Fibroblast of villous mesenchyme (primary cell): ENCODE results near the gene CYP17A1. TPM values are rescaled to one million over a fixed set of nuclear protein-coding genes. Genes with fewer than 3 reads are reported as not detected.
"Not testable (repeated sequence)": the region's sequence is repeated elsewhere in the genome, so short reads cannot be mapped to it uniquely, and the experiment has no call there.

Source experiments
- DNase-seq: peaks from one replicate; pipeline ENCODE4 v3.0.0-alpha.2; 2010; ENCODE audit warnings: low read depth
- H3K4me3 ChIP-seq: 2 replicates; pipeline ENCODE4 v1.5.1; 2011; ENCODE audit warnings: low read depth, mild to moderate bottlenecking, low read length
- total RNA-seq: library from RNA; depleted of rRNA; stranded (reverse); fragments of >200 nt; gene quantifications from 2 replicates; pipeline ENCODE4 v1.2.3, GENCODE V29; 2012
- TF ChIP-seq, protein P1 (sequence below): IDR thresholded peaks from 2 replicates; pipeline ENCODE4 v1.5.1; 2012; ENCODE audit warnings: low read depth, mild to moderate bottlenecking, low read length; ENCODE audit not compliant: insufficient read depth

The CYP17A1 gene
- total RNA-seq, 1 donor, result not detected

DNA sequence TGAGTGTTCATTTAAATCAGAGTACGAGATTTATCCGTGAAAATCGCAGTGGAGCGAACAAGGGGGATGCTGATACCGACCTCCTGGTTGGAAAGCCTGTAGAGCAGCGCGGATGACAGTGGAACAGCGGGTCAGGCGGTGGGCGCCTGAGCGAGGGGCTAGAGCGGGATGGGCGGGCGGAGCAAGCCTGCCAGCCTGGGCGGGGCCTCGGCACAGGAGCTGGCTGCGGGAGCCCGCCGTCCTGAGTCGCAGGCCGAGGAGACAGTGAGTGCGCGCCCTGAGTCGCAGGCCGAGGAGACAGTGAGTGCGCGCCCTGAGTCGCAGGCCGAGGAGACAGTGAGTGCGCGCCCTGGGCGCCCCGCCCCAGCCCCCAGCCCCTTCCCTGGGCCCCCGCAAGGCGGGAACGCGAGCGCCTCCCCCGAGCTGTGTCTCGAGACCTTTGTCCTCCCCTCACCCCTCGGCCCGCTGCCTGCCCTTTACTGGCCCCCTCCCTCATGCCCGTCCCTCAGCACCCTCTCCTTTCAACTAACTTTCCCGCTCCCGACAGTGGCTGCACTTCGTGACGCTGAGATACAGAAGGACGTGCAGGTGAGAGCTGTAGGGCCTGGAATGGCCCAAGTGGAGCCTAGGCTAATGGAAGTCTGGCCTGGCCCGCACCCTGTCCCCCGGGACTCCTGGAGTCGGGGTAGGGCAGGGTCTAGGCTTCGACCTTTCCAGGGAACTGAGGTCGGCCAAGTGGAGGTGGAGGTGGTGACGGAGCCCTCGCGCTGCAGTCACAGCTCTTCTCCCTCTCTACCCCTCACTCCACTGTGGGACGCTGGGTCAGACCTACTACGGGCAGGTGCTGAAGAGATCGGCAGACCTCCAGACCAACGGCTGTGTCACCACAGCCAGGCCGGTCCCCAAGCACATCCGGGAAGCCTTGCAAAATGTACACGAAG lies 32.3 kb upstream of the CYP17A1 start, which contains the start of gene AS3MT:
Gene AS3MT, plus strand, starts transcription at position 213 of the 941 bp plus-strand sequence. Its CDS starts 123 bp downstream, at position 336.
- peak within 1 kb of the TSS; percentile 59 for H3K4me3 ChIP-seq
- TF ChIP-seq, protein P1, sequence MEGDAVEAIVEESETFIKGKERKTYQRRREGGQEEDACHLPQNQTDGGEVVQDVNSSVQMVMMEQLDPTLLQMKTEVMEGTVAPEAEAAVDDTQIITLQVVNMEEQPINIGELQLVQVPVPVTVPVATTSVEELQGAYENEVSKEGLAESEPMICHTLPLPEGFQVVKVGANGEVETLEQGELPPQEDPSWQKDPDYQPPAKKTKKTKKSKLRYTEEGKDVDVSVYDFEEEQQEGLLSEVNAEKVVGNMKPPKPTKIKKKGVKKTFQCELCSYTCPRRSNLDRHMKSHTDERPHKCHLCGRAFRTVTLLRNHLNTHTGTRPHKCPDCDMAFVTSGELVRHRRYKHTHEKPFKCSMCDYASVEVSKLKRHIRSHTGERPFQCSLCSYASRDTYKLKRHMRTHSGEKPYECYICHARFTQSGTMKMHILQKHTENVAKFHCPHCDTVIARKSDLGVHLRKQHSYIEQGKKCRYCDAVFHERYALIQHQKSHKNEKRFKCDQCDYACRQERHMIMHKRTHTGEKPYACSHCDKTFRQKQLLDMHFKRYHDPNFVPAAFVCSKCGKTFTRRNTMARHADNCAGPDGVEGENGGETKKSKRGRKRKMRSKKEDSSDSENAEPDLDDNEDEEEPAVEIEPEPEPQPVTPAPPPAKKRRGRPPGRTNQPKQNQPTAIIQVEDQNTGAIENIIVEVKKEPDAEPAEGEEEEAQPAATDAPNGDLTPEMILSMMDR, result no peak
- no peak for DNase-seq

DNA sequence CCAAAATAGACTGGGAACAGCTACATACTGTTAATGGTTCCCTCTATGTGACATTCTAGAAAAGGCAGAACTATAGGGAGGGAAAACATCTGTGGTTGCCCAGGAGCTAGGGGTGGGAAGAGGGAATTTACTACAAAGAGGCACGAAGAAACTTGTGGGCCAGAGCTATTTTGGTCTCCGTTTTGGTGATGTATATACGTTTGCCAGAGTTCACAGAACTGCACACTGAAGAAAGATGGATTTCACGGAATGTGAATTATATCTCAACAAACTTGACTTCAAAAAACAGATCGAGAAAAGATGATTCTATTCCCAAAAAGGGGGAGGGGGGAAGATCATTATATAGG lies 31.7 kb upstream of the CYP17A1 start:
- no peak for DNase-seq
- peak overlapping the region; percentile 59 for H3K4me3 ChIP-seq
- TF ChIP-seq, protein P1, result no peak

DNA sequence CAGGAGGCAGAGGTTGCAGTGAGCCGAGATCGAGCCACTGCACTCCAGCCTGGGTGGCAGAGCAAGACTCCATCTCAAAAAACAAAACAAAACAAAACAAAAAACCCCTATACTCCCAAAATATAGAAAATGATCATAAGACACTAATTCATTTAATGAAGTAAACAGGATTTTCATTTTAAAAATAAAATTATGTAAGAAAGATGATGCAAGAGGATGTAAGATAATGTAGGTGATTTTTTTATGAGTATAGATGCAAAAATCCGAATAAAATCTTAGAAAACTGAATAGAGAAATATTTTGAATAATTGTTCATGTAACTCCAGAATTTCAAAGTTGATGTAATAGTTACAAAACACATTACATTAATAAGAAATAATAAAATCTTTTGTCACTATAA lies 28.4 kb upstream of the CYP17A1 start:
- no peak for DNase-seq
- no peak overlapping the region for H3K4me3 ChIP-seq
- TF ChIP-seq, protein P1, result no peak

DNA sequence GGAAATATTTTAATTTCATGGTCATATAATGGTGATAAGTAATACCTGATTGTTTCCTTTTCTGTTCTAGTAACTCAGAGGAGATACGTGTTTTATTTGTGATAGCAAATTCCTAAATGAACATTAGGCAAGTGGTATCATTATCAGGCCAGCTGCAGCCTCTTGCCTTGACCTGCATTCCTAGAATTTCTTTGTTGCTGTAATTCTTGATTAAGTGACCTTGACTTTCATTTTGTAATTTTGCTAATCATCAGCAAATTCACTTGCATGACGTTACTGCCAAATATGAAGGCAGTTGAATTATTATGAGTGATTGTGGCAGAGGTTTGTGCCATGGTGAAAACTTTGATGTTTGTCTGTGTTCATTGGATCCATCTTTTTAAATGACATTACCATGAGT lies 26.4 kb upstream of the CYP17A1 start:
- H3K4me3 ChIP-seq, result no peak overlapping the region
- DNase-seq, result no peak
- TF ChIP-seq, protein P1, result no peak

DNA sequence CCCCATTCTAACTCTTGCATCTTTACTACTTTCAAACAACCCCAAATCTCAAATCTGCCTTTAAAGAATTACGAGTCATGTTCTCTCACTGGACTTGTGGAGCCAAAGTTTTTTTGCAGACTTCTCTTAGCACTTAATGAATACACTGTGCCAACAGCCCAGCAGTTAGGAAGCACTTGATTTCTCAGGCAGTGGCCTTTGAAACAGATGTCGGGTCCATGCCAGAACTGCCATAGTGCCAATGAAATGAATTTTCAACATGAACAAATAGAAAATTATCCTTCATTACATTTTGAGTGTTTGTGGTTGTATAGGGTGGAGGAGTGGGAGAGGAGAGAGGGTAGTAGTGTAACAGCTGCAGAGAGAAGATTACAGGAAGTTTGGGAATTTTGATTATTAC lies 22.7 kb upstream of the CYP17A1 start:
- no peak overlapping the region for H3K4me3 ChIP-seq
- DNase-seq, result no peak
- TF ChIP-seq, protein P1, result no peak

DNA sequence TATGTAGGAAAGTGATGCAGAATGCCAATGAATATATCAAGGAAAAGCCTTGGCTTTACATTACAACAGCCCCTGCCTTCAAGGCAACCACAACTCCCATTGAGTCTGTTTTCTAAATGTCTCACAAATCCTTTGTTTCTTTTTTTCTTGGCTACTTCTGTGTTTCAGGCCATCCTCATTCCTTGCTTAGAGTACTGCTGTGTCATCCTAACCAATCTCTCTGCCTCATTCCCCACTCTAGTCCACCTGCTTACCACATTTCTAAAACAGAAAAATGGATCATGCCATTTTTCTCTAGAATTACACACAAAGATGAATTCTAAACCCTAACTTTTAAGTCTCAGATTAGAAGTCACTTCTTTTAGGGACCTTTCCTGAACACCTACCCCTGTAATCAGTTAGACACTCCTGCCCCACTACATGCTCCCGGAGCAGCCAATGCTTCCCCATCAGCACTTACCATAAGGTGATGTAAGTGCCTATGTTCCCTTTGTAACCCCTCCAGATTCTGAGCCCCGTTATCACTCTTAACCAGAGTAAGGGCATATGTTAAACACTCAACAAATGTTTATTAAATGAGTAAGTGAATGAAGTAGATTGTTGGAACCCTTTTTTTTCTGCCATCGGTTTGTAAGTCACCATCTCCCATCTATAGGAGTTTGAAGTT lies 19.7 kb upstream of the CYP17A1 start:
- no peak for DNase-seq
- TF ChIP-seq, protein P1, result no peak
- H3K4me3 ChIP-seq, result no peak overlapping the region

DNA sequence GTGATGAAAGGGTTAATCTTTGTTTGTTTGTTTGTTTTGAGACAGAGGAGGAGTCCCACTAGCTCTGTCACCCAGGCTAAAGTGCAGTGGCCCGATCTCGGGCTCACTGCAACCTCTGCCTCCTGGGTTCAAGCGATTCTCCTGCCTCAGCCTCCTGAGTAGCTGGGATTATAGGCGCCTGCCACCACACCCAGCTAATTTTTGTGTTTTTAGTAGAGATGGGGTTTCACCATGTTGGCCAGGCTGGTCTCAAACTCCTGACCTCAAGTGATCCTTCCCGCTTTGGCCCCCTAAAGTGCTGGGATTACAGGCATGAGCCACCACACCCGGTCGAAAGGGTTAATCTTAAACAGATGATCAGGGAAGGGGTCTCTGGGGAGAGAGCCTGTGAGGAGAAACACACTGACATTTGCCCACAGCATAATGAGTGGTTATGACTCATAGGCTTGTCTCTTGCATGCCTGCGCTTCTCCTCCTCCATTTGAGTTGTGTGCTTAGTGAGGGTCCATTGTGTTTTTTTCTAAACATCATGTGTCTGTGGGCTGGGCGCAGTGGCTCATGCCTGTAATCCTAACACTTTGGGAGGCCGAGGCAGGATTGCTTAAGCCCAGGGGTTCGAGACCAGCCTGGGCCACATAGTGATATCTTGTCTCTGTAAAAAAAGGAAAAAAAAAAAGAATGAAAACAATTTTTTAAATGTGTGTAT lies 18.7 kb upstream of the CYP17A1 start:
- not testable (repeated sequence) for H3K4me3 ChIP-seq
- DNase-seq, result peak; percentile 96

DNA sequence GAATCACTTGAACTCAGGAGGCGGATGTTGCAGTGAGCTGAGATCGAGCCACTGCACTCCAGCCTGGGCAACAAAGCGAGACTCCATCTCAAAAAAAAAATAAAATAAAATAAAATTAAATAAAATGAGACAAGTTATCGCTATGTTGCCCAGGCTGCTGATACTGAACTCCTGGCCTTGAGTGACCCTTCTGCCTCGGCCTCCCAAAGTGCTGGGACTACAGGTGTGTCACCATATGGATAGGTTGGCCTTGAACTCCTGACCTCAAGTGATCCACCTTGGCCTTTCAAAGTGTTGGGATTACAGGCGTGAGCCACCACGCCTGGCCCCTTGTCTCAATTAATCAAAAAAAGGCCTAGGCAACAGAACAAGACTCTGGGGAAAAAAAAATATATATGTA lies 16.0 kb upstream of the CYP17A1 start:
- not testable (repeated sequence) for DNase-seq, H3K4me3 ChIP-seq
